GM18951 (cell line): ENCODE results near the gene ZSCAN22.
A peak's percentile ranks its signal among the peaks of the same experiment; 100 is the strongest.

ENCODE experiments used
- POLR2A ChIP-seq: IDR thresholded peaks from 4 replicates; pipeline ENCODE4 v1.6.1; 2011; ENCODE audit warnings: mild to moderate bottlenecking; ENCODE audit not compliant: insufficient read length, insufficient read depth; ENCODE audit errors: extremely low read depth
- in situ Hi-C: fragments of 300-500 bp; cut with MboI; formaldehyde crosslinking; loops from one replicate; pipeline ENCODE4 v1.12.0; 2022; ENCODE audit warnings: low sequenced_read_pairs, mixed read lengths, inconsistent platforms; ENCODE audit not compliant: unreplicated experiment

The ZSCAN22 gene

DNA sequence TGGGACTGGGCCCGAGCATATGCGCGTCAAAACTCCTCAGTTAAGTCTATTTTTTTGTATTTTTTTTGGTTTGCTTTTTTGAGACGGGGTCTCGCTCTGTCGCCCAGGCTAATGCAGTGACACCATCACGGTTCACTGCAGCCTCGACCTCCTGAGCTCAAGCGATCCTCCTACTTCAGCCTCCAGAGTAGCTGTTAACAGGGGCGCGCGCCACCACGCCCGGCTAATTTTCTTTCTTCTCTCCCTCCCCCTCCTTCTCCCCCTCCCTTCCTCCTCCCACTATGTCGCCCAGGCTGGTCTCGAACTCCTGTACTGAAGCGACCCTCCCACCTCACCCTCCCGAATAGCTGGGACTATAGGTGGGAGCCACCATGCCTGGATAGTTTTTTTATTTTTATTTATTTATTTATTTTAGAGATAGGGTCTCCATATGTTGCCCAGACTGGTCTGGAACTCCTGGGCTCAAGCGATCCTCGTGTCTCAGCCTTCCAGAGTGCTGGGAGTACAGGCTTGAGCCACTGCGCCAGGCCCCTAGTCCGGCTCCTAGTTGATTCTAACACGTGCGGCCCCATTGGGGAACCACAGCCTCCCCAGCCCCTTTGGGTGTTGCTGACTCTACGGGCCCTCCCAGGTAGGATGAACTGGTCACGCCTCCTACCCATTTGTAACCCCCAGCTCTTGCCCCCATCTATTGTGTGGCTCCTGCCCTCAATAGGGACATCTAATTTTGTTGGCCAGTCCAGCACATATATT lies 54.8 kb downstream of the ZSCAN22 start:
- TF ChIP-seq POLR2A: no peak
- in situ Hi-C loops: no loop called here

DNA sequence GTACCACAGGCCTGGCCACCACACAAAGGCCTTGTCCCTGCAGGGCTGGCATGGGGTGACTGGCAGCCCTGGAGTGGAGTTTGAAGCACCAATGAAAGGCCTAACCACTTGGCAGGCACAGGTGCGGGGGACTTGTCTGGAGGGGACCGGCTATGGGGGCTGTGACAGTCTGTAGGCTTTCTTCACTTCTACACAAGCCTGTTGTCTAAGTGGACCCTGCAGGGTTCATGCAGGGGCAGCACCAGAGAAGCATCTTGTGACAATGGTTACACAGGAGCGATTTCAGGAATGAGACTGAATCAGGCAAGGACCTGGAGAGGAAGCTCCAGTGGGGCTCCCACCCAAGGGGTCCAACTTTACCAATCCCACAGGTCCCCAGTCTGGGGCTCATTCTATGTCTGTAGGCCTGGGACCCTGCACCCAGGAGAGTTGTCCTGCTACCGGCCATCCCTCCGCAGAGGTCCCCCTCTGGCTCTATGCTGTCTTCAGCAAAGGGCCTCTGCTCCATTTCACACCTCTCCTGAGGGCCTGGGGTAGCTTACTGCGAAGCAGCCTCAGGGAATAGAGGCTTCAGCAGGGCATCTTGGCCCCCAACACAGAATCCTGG lies 56.3 kb downstream of the ZSCAN22 start:
- in situ Hi-C loops: no loop called here
- TF ChIP-seq POLR2A: no peak

DNA sequence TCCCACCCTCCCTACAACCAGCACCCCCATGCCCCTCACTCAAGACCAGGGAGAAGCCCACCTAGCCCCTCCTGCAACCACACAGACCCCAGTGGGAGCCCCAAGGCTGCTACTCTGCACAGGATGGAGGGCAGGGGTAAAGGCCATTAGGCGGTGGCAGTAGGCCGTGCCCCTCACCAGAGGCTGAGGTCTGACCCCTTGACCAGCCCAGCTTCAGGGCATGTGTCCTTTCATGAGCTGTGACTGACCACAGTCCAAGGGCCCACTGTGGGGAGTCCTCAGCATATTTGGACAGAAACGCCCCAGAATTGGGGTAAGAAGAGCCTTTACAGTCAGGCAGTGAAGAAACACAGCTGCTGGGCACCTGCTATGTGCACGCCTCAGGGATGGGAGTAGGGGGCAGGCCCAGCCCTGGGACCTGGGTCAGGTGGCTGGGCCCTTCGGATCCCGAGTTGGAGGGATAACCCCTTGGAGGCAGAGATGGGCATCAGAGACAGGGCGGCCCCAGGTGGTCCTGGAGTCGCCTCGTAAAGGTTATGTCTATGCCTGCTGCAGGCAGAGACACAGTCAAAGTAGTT lies 58.6 kb downstream of the ZSCAN22 start:
- in situ Hi-C loops: no loop called here
- no peak for TF ChIP-seq POLR2A

DNA sequence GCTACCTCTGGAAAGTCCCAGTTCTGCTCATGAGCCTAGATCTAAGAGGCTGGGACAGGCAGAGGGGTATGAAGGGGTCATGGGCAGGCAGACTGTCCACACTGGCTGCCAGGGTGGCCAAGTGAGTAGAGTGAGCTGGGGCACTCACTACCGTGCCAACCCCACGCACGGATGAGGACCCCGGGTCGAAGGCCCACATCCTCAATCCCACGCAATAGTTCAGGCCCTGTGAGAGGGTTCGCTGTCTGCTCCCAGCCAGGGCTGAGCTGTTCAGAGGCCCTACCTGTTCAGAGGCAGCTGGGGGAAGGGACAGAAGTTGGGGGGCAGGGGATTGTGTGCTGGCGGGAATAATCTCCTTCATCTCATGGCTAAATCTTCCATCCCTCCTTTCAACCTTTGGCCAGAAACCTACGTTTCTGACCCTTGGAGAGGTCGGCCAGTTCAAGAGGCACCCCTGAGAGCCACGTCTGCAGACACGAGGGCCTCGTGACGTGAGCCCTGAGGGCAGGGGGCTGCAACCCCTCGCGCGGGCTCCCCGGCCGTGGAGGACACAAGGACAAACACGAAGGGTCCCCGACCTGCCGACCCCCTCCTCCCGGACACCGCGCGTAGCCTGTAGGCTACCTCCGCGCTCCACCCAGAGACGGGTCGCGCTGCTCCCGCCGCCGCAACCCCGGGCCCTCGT lies 59.2 kb downstream of the ZSCAN22 start:
- peak; percentile 41 for TF ChIP-seq POLR2A
- in situ Hi-C loops: no loop called here

DNA sequence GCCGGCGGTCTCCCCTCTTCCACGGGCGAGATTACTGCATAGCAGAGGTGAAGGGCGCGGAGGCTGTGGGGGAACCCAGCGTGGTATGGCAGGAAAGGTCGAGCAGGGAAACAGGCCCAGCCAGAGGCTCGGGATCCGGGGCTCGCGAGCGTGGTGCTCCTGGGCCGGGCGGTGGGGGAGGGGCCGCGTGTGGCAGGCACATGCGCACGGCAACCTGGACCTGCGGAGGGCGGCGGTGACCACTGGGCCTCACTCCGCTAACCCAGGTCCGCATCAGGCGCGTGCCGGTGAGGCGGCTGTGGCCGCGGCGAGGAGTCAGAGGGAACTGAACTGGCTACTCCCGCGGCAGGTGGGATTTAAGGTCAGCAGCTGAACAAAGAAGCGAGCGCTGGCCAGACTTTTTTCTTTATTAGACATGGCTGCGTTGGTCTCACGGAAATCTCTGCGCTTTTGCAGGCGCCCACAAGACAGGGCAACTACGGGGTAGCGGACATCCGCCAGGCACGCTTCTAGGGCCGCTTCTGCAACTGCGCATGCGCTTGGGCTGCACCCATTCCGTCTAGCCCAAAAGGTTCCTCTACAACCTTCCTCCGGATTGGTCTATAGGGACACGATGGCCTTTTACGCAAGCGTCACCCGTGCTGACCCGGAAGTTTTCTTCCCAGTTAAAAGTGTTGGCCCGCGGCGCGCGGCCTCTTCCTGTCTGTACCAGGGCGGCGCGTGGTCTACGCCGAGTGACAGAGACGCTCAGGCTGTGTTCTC lies 60.0 kb downstream of the ZSCAN22 start, which contains the start of gene RPS5:
RPS5 (plus strand) TSS at position 694 of the 762 bp plus-strand sequence. CDS start 869 bp downstream, outside the sequence.
- peak; percentile 97 for TF ChIP-seq POLR2A
- in situ Hi-C loops: no loop called here

DNA sequence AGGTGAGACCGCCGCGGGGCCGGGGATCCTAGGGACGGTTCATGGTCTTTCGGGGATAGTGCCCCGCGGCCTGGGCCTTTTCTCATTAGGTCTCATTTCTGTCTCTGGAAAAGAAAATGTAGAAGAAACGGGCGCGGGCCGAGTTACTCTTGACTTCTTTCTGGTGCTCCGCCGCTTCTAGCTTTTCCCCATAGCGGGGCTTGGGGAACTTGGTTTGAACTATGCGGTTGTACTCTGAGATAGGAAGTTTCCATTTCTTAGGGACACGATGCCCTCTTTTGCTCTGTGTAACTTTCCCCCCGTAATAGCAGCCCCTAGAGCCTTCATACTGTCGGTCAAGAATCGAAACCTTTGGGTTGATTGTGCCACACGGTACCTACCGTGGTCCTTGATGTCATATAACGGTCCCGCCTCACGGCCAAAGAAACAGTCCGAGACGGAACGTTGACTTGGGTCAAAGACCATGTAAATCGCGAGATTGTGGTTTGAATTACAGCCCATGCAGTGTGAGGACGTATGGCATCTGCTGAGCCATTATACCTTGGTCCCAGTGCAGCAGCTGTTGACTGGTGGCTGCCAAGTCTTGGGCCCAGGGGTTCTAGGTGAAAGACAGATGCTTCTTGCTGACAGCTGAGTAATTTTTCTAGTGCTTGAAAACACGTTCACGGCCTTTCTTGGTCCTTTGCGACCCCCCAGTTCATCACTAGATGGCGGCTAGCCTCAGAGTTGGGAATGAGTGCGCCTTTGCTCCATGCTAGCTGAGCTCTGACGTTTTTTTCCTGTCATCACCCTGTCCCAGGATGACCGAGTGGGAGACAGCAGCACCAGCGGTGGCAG lies 60.8 kb downstream of the ZSCAN22 start:
- no peak for TF ChIP-seq POLR2A
- in situ Hi-C loops: no loop called here

DNA sequence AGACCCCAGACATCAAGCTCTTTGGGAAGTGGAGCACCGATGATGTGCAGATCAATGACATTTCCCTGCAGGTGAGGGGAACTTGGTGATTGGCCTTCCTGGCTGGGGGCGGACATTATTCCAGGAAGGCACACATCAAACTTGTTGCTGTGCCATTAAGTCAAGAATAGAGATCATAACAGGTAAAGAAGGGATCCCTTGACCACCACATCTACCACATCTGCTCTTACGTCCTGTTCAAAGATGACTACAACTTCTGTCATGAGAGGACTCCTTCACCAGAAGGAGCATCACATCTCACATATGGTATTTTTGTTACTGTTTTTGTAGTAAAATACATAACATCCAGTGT lies 61.4 kb downstream of the ZSCAN22 start:
- in situ Hi-C loops: no loop called here

More for the DNA sequence above, 61.4 kb downstream of the ZSCAN22 start:
- TF ChIP-seq POLR2A: no peak
